K562 (cell line): Measurements from ENCODE around the gene DAZAP1. TPM values are rescaled to one million over a fixed set of nuclear protein-coding genes. Genes with fewer than 3 reads are reported as not detected.
A peak's percentile ranks its signal among the peaks of the same experiment; 100 is the strongest.

Experiments
- CBX1 ChIP-seq: sonication (generic); IDR thresholded peaks from 2 replicates; pipeline ENCODE4 v1.6.1; 2016; ENCODE audit warnings: antibody characterized with exemption, low read depth, mild to moderate bottlenecking
- DDX20 ChIP-seq: fragments of 450-650 bp; IDR thresholded peaks from 2 replicates; pipeline ENCODE4 v1.6.1; 2016; ENCODE audit warnings: missing genetic modification characterization, low read depth, mild to moderate bottlenecking, missing compliant biosample characterization, moderate library complexity
- E2F3 ChIP-seq: fragments of 250-450 bp; sonication (Bioruptor Pico); IDR thresholded peaks from 2 replicates; pipeline ENCODE4 v1.4.0; 2020; ENCODE audit warnings: mild to moderate bottlenecking
- ESRRB ChIP-seq: fragments of 250-450 bp; sonication (Bioruptor Pico); IDR thresholded peaks from 2 replicates; pipeline ENCODE4 v1.5.0; 2020; ENCODE audit warnings: mild to moderate bottlenecking, moderate library complexity, borderline replicate concordance
- FOXA1 ChIP-seq: fragments of 450-650 bp; IDR thresholded peaks from 2 replicates; pipeline ENCODE4 v1.6.1; 2016; ENCODE audit warnings: mild to moderate bottlenecking, borderline replicate concordance
- FOXA3 ChIP-seq, 2 experiments: fragments of 450-650 bp in 1 of 2; sonication (generic) in 1 of 2; formaldehyde crosslinking; IDR thresholded peaks in 1 of 2; conservative IDR thresholded peaks in 1 of 2; 2 replicates each; pipeline versions ENCODE4 v1.4.0 to v1.8.0; 2020 to 2022; ENCODE audit warnings: mild to moderate bottlenecking in 2 of 2, missing genetic modification reagents in 1 of 2
- FOXK1 ChIP-seq: sonication (generic); formaldehyde crosslinking; IDR thresholded peaks from 2 replicates; pipeline ENCODE4 v1.8.0; 2022; ENCODE audit warnings: missing genetic modification reagents, mild to moderate bottlenecking, borderline replicate concordance
- GATA2 ChIP-seq: sonication (generic); formaldehyde crosslinking; IDR thresholded peaks from 2 replicates; pipeline ENCODE4 v1.4.0; 2020; ENCODE audit warnings: mild to moderate bottlenecking, missing genetic modification reagents
- HDGF ChIP-seq: fragments of 450-650 bp; IDR thresholded peaks from 2 replicates; pipeline ENCODE4 v1.6.1; 2016
- MTF1 ChIP-seq: fragments of 250-450 bp; sonication (Bioruptor Pico); IDR thresholded peaks from 2 replicates; pipeline ENCODE4 v1.9.0; 2021; ENCODE audit warnings: moderate library complexity, mild to moderate bottlenecking, inconsistent platforms, borderline replicate concordance
- NR0B1 ChIP-seq: fragments of 450-650 bp; IDR thresholded peaks from one replicate; pipeline ENCODE4 v1.6.1; 2018; ENCODE audit warnings: mild to moderate bottlenecking, moderate library complexity; ENCODE audit not compliant: partially characterized antibody
- RAD21 ChIP-seq, 2 experiments: fragments of 250-450 bp in 1 of 2; fragments of 450-650 bp in 1 of 2; sonication (Bioruptor Pico) in 1 of 2; formaldehyde crosslinking in 1 of 2; IDR thresholded peaks in 1 of 2; conservative IDR thresholded peaks in 1 of 2; 2 replicates each; pipeline versions ENCODE4 v1.4.0 to v1.8.0; 2020 to 2022; ENCODE audit warnings: mild to moderate bottlenecking in 2 of 2, moderate library complexity in 1 of 2
- RBM17 ChIP-seq: fragments of 200-400 bp; formaldehyde crosslinking; IDR thresholded peaks from 2 replicates; pipeline ENCODE4 v1.6.1; 2017; ENCODE audit warnings: low read depth, mild to moderate bottlenecking, low read length, borderline replicate concordance
- SNRNP70 ChIP-seq: fragments of 200-400 bp; formaldehyde crosslinking; optimal IDR thresholded peaks from 2 replicates; pipeline ENCODE3; 2017; ENCODE audit warnings: low read depth, low read length
- STAG1 ChIP-seq: sonication (generic); formaldehyde crosslinking; IDR thresholded peaks from 2 replicates; pipeline ENCODE4 v1.5.0; 2020; ENCODE audit warnings: missing genetic modification reagents, borderline replicate concordance
- TAF7 ChIP-seq: fragments of 450-650 bp; IDR thresholded peaks from 2 replicates; pipeline ENCODE4 v1.6.1; 2016; ENCODE audit warnings: missing genetic modification characterization, missing compliant biosample characterization
- TEAD1 ChIP-seq, 2 experiments: fragments of 450-650 bp in 1 of 2; sonication (generic) in 1 of 2; formaldehyde crosslinking; IDR thresholded peaks; 2 replicates each; pipeline versions ENCODE4 v1.4.0 to v1.8.0; 2020 to 2022; ENCODE audit warnings: mild to moderate bottlenecking in 2 of 2, missing genetic modification reagents in 1 of 2
- USF2 ChIP-seq: sonication (generic); formaldehyde crosslinking; IDR thresholded peaks from 2 replicates; pipeline ENCODE4 v1.5.0; 2020; ENCODE audit warnings: missing genetic modification reagents
- XRCC3 ChIP-seq: fragments of 450-650 bp; IDR thresholded peaks from 2 replicates; pipeline ENCODE4 v1.6.1; 2017; ENCODE audit warnings: mild to moderate bottlenecking, moderate library complexity
- YY1 ChIP-seq, 3 experiments: IDR thresholded peaks; 2 replicates each; pipeline ENCODE4 v1.6.1; 2011; ENCODE audit warnings: low read length in 2 of 3, mild to moderate bottlenecking in 2 of 3, moderate library complexity in 2 of 3, borderline replicate concordance in 1 of 3, control low read depth in 1 of 3, low read depth in 1 of 3; ENCODE audit not compliant: insufficient read depth in 3 of 3, insufficient replicate concordance in 2 of 3, control insufficient read depth in 1 of 3, insufficient read length in 1 of 3; ENCODE audit errors: extremely low read depth in 1 of 3
- ZBTB26 ChIP-seq: fragments of 450-650 bp; formaldehyde crosslinking; IDR thresholded peaks from 2 replicates; pipeline ENCODE4 v1.4.0; 2022; ENCODE audit warnings: missing genetic modification characterization
- ZBTB8A ChIP-seq: fragments of 450-650 bp; IDR thresholded peaks from 2 replicates; pipeline ENCODE4 v1.6.1; 2018; ENCODE audit warnings: mild to moderate bottlenecking, moderate library complexity; ENCODE audit not compliant: partially characterized antibody
- ZNF436 ChIP-seq: fragments of 250-450, 450-650 bp; sonication (Bioruptor Pico); formaldehyde crosslinking; IDR thresholded peaks from 2 replicates; pipeline ENCODE4 v1.7.0; 2020; ENCODE audit warnings: mild to moderate bottlenecking
- polyA plus RNA-seq, 8 experiments: library from polyadenylated mRNA; depleted of rRNA in 4 of 8; stranded (reverse) in 5 of 8; unstranded in 3 of 8; fragments of >200 nt; fragmentation: Nextera tagmentation in 2 of 8; fragmentation: Illumina TruSeq in 1 of 8; extraction: Ambion mirVana in 2 of 8; extraction: Trizol in 1 of 8; gene quantifications; 2 replicates each; pipeline versions ENCODE4 v1.2.1 to v1.2.3, GENCODE V29; 2011 to 2014; ENCODE audit warnings: inconsistent platforms in 1 of 8, missing spikeins in 1 of 8
- total RNA-seq, 7 experiments: library from RNA; depleted of rRNA in 6 of 7; stranded (reverse); fragments of >200 nt in 6 of 7; fragmentation: Illumina TruSeq in 2 of 7; extraction: Trizol in 2 of 7; gene quantifications; 2 replicates each; pipeline versions ENCODE4 v1.2.1 to v1.2.3, GENCODE V29; 2011 to 2021; ENCODE audit warnings: low replicate concordance in 1 of 7

DAZAP1 gene
- total and polyA plus RNA-seq, 9 of the 15 experiments (the other 6 are each of a cell fraction or from before 2014, with no cell fraction given): 10.8 to 289 (median 142) TPM

- TF ChIP-seq FOXA3 (CRISPR knock-in tag; conservative IDR thresholded peaks at IDR 0.05 in 1 of 2, IDR thresholded peaks at IDR 0.05 in 1 of 2) (peak in 1 of 2 experiments; percentile 53; a peak in 1 of 4 replicates), XRCC3 (no peak), ESRRB (CRISPR knock-in tag) (no peak), RBM17 (no peak), USF2 (CRISPR knock-in tag) (no peak), ZBTB26 (CRISPR knock-in tag) (peak; percentile 55; the same call in 1 of the 2 replicates), STAG1 (0 out of 2 replicates have a peak, but pooled peaks have one; percentile 38), CBX1 (peak; percentile 85), SNRNP70 (no peak), NR0B1 (no peak), TEAD1 (CRISPR knock-in tag; IDR thresholded peaks at IDR 0.05) (peak; percentile 22 to 90), TAF7 (tag) (peak; percentile 100), HDGF (no peak), FOXA1 (no peak), ZNF436 (CRISPR knock-in tag) (no peak), RAD21 (CRISPR knock-in tag; conservative IDR thresholded peaks at IDR 0.05 in 1 of 2, IDR thresholded peaks at IDR 0.05 in 1 of 2) (peak in 1 of 2 experiments; percentile 39; a peak in 2 of 4 replicates), YY1 (IDR thresholded peaks at IDR 0.05; ENCODE audit: borderline replicate concordance in 1 of 3, control insufficient read depth in 1 of 3, extremely low read depth in 1 of 3, insufficient read depth in 3 of 3, insufficient read length in 1 of 3, insufficient replicate concordance in 2 of 3, low read depth in 1 of 3, low read length in 2 of 3) (peak; percentile 72 to 85 (median 76)), ZBTB8A (no peak), FOXK1 (no peak; the same call in 1 of the 2 replicates), DDX20 (tag) (no peak), E2F3 (CRISPR knock-in tag) (peak; percentile 93), GATA2 (CRISPR knock-in tag) (0 out of 2 replicates have a peak, but pooled peaks have one; percentile 14), MTF1 (no peak)
These were observed 30.9 kb downstream of the DAZAP1 start, which contains the start of gene RPS15 (continued) for GRCh38 chr19:1438035-1438932.
